ENCODE data around the gene CNDP2.
"Not testable (repeated sequence)": the region's sequence is repeated elsewhere in the genome, so short reads cannot be mapped to it uniquely, and the experiment has no call there.

CNDP2 gene

GRCh38 chr18:74519320-74520095, 23.3 kb downstream of the CNDP2 start:
- no peak for DNase-seq

GRCh38 chr18:74520096-74520833, 24.1 kb downstream of the CNDP2 start:
- DNase-seq, result no peak

- no peak for DNase-seq
Observed at GRCh38 chr18:74521068-74521725, 25.0 kb downstream of the CNDP2 start.

- DNase-seq, result no peak
Observed at GRCh38 chr18:74522635-74523548, 26.7 kb downstream of the CNDP2 start.

- DNase-seq, result no peak
Observed at GRCh38 chr18:74524097-74524496, 27.9 kb downstream of the CNDP2 start.

- not testable (repeated sequence) for DNase-seq
Observed at GRCh38 chr18:74524915-74525314, 28.8 kb downstream of the CNDP2 start.

- no peak for DNase-seq
Observed at GRCh38 chr18:74525741-74526140, 29.6 kb downstream of the CNDP2 start.

GRCh38 chr18:74526488-74526887, 30.3 kb downstream of the CNDP2 start:
- no peak for DNase-seq

GRCh38 chr18:74528478-74528877, 32.3 kb downstream of the CNDP2 start:
- no peak for DNase-seq

- DNase-seq, result no peak
Observed at GRCh38 chr18:74528913-74529312, 32.8 kb downstream of the CNDP2 start.

- DNase-seq, result no peak
Observed at GRCh38 chr18:74529378-74529777, 33.2 kb downstream of the CNDP2 start.

GRCh38 chr18:74529811-74530583, 33.8 kb downstream of the CNDP2 start:
- DNase-seq, result no peak

- DNase-seq, result no peak
Observed at GRCh38 chr18:74530584-74530862, 34.4 kb downstream of the CNDP2 start.

GRCh38 chr18:74531043-74531442, 34.9 kb downstream of the CNDP2 start:
- no peak for DNase-seq

GRCh38 chr18:74532511-74533025, 36.4 kb downstream of the CNDP2 start:
- DNase-seq, result no peak

- no peak for DNase-seq
Observed at GRCh38 chr18:74533666-74534065, 37.5 kb downstream of the CNDP2 start.

GRCh38 chr18:74534150-74534969, 38.2 kb downstream of the CNDP2 start, which contains the start of gene CNDP1:
TSS of gene CNDP1 (plus strand) at chr18:74534500. CDS start at chr18:74534668, 168 bp downstream.
- DNase-seq, result no peak

- DNase-seq, result no peak
Observed at GRCh38 chr18:74534981-74535649, 39.0 kb downstream of the CNDP2 start.

- DNase-seq, result no peak
Observed at GRCh38 chr18:74539289-74539688, 43.1 kb downstream of the CNDP2 start.

Measured in NCI-H748 treated with DMSO at 0.1 percent for 48 hours (cell line).